Kasumi-1 (cell line): Measurements from ENCODE around the gene CA10.
A peak's percentile ranks its signal among the peaks of the same experiment; 100 is the strongest.

ENCODE experiments used
- DNase-seq, 2 experiments: peaks; one replicate each; lab custom pipeline; 2025; lab: John Stamatoyannopoulos, UW

The CA10 gene

GRCh38 chr17:51869387-51869786, 289.1 kb downstream of the CA10 start:
- peak; percentile 34 to 42 for DNase-seq

GRCh38 chr17:51860954-51861561, 297.5 kb downstream of the CA10 start:
- peak; percentile 58 to 75 for DNase-seq

- DNase-seq, result no peak
Measured at GRCh38 chr17:51857052-51857597, 301.4 kb downstream of the CA10 start.

- no peak for DNase-seq
Measured at GRCh38 chr17:51855806-51856205, 302.7 kb downstream of the CA10 start.

- DNase-seq, result no peak
Measured at GRCh38 chr17:51853857-51854256, 304.7 kb downstream of the CA10 start.

GRCh38 chr17:51852603-51853002, 305.9 kb downstream of the CA10 start:
- DNase-seq, result no peak

- DNase-seq, result peak in 1 of 2 experiments; percentile 8
Measured at GRCh38 chr17:51850201-51850600, 308.3 kb downstream of the CA10 start.

- no peak for DNase-seq
Measured at GRCh38 chr17:51848451-51848850, 310.1 kb downstream of the CA10 start.

- no peak for DNase-seq
Measured at GRCh38 chr17:51846566-51846965, 311.9 kb downstream of the CA10 start.

- no peak for DNase-seq
Measured at GRCh38 chr17:51845776-51846175, 312.7 kb downstream of the CA10 start.

- no peak for DNase-seq
Measured at GRCh38 chr17:51842763-51843162, 315.8 kb downstream of the CA10 start.

- no peak for DNase-seq
Measured at GRCh38 chr17:51841669-51842068, 316.8 kb downstream of the CA10 start.

- DNase-seq, result no peak
Measured at GRCh38 chr17:51840688-51841087, 317.8 kb downstream of the CA10 start.

GRCh38 chr17:51833620-51834019, 324.9 kb downstream of the CA10 start:
- DNase-seq, result no peak

GRCh38 chr17:51833045-51833444, 325.5 kb downstream of the CA10 start:
- no peak for DNase-seq

- DNase-seq, result no peak
Measured at GRCh38 chr17:51830886-51831285, 327.6 kb downstream of the CA10 start.

GRCh38 chr17:51830451-51830850, 328.1 kb downstream of the CA10 start:
- no peak for DNase-seq

GRCh38 chr17:51828901-51829300, 329.6 kb downstream of the CA10 start:
- no peak for DNase-seq

GRCh38 chr17:51827140-51827539, 331.4 kb downstream of the CA10 start:
- DNase-seq, result no peak

GRCh38 chr17:51820766-51821165, 337.7 kb downstream of the CA10 start:
- DNase-seq, result no peak

GRCh38 chr17:51820252-51820651, 338.3 kb downstream of the CA10 start:
- DNase-seq, result no peak

- no peak for DNase-seq
Measured at GRCh38 chr17:51819341-51820219, 338.9 kb downstream of the CA10 start.

GRCh38 chr17:51818777-51819176, 339.7 kb downstream of the CA10 start:
- no peak for DNase-seq
